HepG2 (cell line): ENCODE measurements around the gene GPSM1. TPM values are rescaled to one million over a fixed set of nuclear protein-coding genes. Genes with fewer than 3 reads are reported as not detected.

ENCODE experiments used
- ESRRA ChIP-seq: sonication (generic); formaldehyde crosslinking; IDR thresholded peaks from 2 replicates; pipeline ENCODE4 v1.5.1; 2020; ENCODE audit warnings: mild to moderate bottlenecking, low read depth, missing genetic modification reagents
- HMG20A ChIP-seq: IDR thresholded peaks from 2 replicates; pipeline ENCODE4 v1.6.1; 2016; ENCODE audit warnings: borderline replicate concordance
- KLF6 ChIP-seq: IDR thresholded peaks from 2 replicates; pipeline ENCODE4 v1.8.0; 2016; ENCODE audit warnings: missing biosample characterization, missing genetic modification reagents
- MIER2 ChIP-seq: IDR thresholded peaks from 2 replicates; pipeline ENCODE4 v1.6.1; 2016; ENCODE audit warnings: missing biosample characterization, missing genetic modification reagents
- MZF1 ChIP-seq: sonication (generic); formaldehyde crosslinking; IDR thresholded peaks from 2 replicates; pipeline ENCODE4 v1.8.1; 2023; ENCODE audit warnings: mild to moderate bottlenecking, missing genetic modification reagents, borderline replicate concordance
- RNF2 ChIP-seq: fragments of 450-650 bp; conservative IDR thresholded peaks from 2 replicates; pipeline ENCODE4 v1.6.1; 2016; ENCODE audit warnings: low read depth
- ZC3H13 ChIP-seq: sonication (generic); formaldehyde crosslinking; IDR thresholded peaks from 2 replicates; pipeline ENCODE4 v1.8.1; 2023; ENCODE audit warnings: mild to moderate bottlenecking, missing genetic modification reagents, moderate library complexity
- ZNF232 ChIP-seq: sonication (generic); formaldehyde crosslinking; IDR thresholded peaks from 2 replicates; pipeline ENCODE4 v1.4.0; 2020; ENCODE audit warnings: missing genetic modification reagents, borderline replicate concordance
- ZNF292 ChIP-seq: sonication (generic); formaldehyde crosslinking; IDR thresholded peaks from 2 replicates; pipeline ENCODE4 v1.8.1; 2022; ENCODE audit warnings: mild to moderate bottlenecking, low read depth, missing genetic modification reagents, borderline replicate concordance
- ZNF30 ChIP-seq: sonication (generic); formaldehyde crosslinking; IDR thresholded peaks from 2 replicates; pipeline ENCODE4 v1.5.0; 2020; ENCODE audit warnings: mild to moderate bottlenecking, missing genetic modification reagents
- ZNF382 ChIP-seq: sonication (generic); formaldehyde crosslinking; IDR thresholded peaks from 2 replicates; pipeline ENCODE4 v1.5.0; 2020; ENCODE audit warnings: missing genetic modification reagents, mild to moderate bottlenecking, borderline replicate concordance
- ZNF501 ChIP-seq: sonication (generic); formaldehyde crosslinking; IDR thresholded peaks from 2 replicates; pipeline ENCODE4 v1.5.1; 2020; ENCODE audit warnings: mild to moderate bottlenecking, moderate library complexity, missing genetic modification reagents
- ZNF557 ChIP-seq: sonication (generic); formaldehyde crosslinking; IDR thresholded peaks from 2 replicates; pipeline ENCODE4 v1.4.0; 2020; ENCODE audit warnings: missing genetic modification reagents
- polyA plus RNA-seq, 8 experiments: library from polyadenylated mRNA; depleted of rRNA in 3 of 8; stranded (reverse) in 7 of 8; unstranded in 1 of 8; fragments of >200 nt; fragmentation: Illumina TruSeq in 4 of 8; extraction: Trizol in 4 of 8; gene quantifications; 2 replicates each; pipeline versions ENCODE4 v1.2.1 to v1.2.3, GENCODE V29; 2011 to 2016; ENCODE audit warnings: low read depth in 4 of 8, missing spikeins in 1 of 8, mixed read lengths in 1 of 8; ENCODE audit not compliant: insufficient read depth in 1 of 8
- total RNA-seq, 5 experiments: library from RNA; depleted of rRNA; stranded (reverse); fragments of >200 nt; fragmentation: Illumina TruSeq; extraction: Trizol; gene quantifications; 2 replicates each; pipeline ENCODE4 v1.2.3, GENCODE V29; 2016; ENCODE audit warnings: low read depth in 1 of 5
- TF ChIP-seq, protein P1 (sequence below): sonication (generic); formaldehyde crosslinking; IDR thresholded peaks from 2 replicates; pipeline ENCODE4 v1.4.0; 2020; ENCODE audit warnings: missing genetic modification reagents
- TF ChIP-seq, protein P2 (sequence below): sonication (generic); formaldehyde crosslinking; IDR thresholded peaks from 2 replicates; pipeline ENCODE4 v1.8.0; 2022; ENCODE audit warnings: mild to moderate bottlenecking, missing genetic modification reagents
- TF ChIP-seq, protein P3 (sequence below): IDR thresholded peaks from 2 replicates; pipeline ENCODE4 v1.6.1; 2018; ENCODE audit warnings: missing genetic modification reagents
- TF ChIP-seq, protein P4 (sequence below): fragments of 450-650 bp; IDR thresholded peaks from 2 replicates; pipeline ENCODE4 v1.6.1; 2017
- TF ChIP-seq, protein P5 (sequence below): sonication (generic); formaldehyde crosslinking; conservative IDR thresholded peaks from 2 replicates; pipeline ENCODE4 v1.8.0; 2022; ENCODE audit warnings: low read depth, missing genetic modification reagents
- TF ChIP-seq, protein P6 (sequence below): sonication (generic); formaldehyde crosslinking; IDR thresholded peaks from 2 replicates; pipeline ENCODE4; 2020; ENCODE audit warnings: missing genetic modification reagents, mild to moderate bottlenecking, borderline replicate concordance

The GPSM1 gene
- total and polyA plus RNA-seq, 2 of the 13 experiments (the other 11 are each of a cell fraction or from before 2014, with no cell fraction given): 1.0 to 2.4 TPM

DNA sequence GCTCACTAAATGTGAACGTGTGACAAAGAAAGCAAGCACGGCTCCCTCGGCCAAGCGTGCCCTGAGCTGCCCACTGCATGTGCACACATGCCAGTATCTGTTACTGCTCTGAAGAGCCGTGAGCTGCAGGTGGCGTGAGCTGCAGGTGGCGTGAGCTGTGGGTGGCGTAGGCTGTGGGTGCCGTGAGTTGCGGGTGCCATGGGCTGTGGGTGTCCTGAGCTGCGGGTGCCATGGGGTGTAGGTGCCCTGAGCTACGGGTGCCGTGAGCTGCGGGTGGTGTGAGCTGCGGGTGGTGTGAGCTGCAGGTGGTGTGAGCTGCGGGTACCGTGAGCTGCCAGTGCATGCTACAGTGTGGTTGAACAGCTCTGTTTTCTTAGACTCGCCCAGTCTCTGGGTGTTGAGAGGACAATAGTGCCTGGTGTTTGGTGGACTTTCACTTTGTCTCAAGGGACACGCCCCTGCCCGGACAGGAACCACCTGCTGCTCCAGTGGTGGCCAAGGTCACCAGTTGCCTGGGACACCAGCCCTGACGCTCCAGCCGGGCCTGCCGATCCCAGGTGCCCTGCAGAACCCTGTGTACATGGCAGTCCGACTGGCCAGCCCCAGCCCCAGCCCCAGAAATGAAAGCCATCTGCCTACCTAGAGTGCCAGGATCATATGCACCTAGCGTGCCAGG, 30.2 kb upstream of the GPSM1 start (continued):
- TF ChIP-seq ZNF382 (CRISPR knock-in tag): no peak
- no peak for TF ChIP-seq ZNF30 (CRISPR knock-in tag)
- no peak for TF ChIP-seq KLF6
- TF ChIP-seq ZNF232 (CRISPR knock-in tag): no peak
- no peak for TF ChIP-seq ZNF501
- TF ChIP-seq, protein P1, sequence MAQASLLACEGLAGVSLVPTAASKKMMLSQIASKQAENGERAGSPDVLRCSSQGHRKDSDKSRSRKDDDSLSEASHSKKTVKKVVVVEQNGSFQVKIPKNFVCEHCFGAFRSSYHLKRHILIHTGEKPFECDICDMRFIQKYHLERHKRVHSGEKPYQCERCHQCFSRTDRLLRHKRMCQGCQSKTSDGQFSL (CRISPR knock-in tag): no peak
- TF ChIP-seq ESRRA (CRISPR knock-in tag): peak; percentile 72; the same call in 1 of the 2 replicates
- TF ChIP-seq RNF2: no peak
- TF ChIP-seq, protein P2, sequence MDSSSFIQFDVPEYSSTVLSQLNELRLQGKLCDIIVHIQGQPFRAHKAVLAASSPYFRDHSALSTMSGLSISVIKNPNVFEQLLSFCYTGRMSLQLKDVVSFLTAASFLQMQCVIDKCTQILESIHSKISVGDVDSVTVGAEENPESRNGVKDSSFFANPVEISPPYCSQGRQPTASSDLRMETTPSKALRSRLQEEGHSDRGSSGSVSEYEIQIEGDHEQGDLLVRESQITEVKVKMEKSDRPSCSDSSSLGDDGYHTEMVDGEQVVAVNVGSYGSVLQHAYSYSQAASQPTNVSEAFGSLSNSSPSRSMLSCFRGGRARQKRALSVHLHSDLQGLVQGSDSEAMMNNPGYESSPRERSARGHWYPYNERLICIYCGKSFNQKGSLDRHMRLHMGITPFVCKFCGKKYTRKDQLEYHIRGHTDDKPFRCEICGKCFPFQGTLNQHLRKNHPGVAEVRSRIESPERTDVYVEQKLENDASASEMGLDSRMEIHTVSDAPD (CRISPR knock-in tag): peak; percentile 73
- TF ChIP-seq MZF1 (CRISPR knock-in tag): no peak
- TF ChIP-seq, protein P3, sequence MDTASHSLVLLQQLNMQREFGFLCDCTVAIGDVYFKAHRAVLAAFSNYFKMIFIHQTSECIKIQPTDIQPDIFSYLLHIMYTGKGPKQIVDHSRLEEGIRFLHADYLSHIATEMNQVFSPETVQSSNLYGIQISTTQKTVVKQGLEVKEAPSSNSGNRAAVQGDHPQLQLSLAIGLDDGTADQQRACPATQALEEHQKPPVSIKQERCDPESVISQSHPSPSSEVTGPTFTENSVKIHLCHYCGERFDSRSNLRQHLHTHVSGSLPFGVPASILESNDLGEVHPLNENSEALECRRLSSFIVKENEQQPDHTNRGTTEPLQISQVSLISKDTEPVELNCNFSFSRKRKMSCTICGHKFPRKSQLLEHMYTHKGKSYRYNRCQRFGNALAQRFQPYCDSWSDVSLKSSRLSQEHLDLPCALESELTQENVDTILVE: no peak
- no peak for TF ChIP-seq ZNF557 (CRISPR knock-in tag)
- no peak for TF ChIP-seq HMG20A
- TF ChIP-seq, protein P4, sequence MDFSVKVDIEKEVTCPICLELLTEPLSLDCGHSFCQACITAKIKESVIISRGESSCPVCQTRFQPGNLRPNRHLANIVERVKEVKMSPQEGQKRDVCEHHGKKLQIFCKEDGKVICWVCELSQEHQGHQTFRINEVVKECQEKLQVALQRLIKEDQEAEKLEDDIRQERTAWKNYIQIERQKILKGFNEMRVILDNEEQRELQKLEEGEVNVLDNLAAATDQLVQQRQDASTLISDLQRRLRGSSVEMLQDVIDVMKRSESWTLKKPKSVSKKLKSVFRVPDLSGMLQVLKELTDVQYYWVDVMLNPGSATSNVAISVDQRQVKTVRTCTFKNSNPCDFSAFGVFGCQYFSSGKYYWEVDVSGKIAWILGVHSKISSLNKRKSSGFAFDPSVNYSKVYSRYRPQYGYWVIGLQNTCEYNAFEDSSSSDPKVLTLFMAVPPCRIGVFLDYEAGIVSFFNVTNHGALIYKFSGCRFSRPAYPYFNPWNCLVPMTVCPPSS: no peak
- TF ChIP-seq, protein P5, sequence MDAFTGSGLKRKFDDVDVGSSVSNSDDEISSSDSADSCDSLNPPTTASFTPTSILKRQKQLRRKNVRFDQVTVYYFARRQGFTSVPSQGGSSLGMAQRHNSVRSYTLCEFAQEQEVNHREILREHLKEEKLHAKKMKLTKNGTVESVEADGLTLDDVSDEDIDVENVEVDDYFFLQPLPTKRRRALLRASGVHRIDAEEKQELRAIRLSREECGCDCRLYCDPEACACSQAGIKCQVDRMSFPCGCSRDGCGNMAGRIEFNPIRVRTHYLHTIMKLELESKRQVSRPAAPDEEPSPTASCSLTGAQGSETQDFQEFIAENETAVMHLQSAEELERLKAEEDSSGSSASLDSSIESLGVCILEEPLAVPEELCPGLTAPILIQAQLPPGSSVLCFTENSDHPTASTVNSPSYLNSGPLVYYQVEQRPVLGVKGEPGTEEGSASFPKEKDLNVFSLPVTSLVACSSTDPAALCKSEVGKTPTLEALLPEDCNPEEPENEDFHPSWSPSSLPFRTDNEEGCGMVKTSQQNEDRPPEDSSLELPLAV (CRISPR knock-in tag): no peak
- TF ChIP-seq MIER2: no peak
- TF ChIP-seq ZC3H13 (CRISPR knock-in tag): no peak
- TF ChIP-seq, protein P6, sequence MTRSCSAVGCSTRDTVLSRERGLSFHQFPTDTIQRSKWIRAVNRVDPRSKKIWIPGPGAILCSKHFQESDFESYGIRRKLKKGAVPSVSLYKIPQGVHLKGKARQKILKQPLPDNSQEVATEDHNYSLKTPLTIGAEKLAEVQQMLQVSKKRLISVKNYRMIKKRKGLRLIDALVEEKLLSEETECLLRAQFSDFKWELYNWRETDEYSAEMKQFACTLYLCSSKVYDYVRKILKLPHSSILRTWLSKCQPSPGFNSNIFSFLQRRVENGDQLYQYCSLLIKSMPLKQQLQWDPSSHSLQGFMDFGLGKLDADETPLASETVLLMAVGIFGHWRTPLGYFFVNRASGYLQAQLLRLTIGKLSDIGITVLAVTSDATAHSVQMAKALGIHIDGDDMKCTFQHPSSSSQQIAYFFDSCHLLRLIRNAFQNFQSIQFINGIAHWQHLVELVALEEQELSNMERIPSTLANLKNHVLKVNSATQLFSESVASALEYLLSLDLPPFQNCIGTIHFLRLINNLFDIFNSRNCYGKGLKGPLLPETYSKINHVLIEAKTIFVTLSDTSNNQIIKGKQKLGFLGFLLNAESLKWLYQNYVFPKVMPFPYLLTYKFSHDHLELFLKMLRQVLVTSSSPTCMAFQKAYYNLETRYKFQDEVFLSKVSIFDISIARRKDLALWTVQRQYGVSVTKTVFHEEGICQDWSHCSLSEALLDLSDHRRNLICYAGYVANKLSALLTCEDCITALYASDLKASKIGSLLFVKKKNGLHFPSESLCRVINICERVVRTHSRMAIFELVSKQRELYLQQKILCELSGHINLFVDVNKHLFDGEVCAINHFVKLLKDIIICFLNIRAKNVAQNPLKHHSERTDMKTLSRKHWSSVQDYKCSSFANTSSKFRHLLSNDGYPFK: no peak
- 0 out of 2 replicates have a peak, but pooled peaks have one; percentile 48 for TF ChIP-seq ZNF292 (CRISPR knock-in tag)
